Thyroid gland (tissue), 4 donors: Measurements from ENCODE around the gene EEFSEC.

Experiments
- POLR2A ChIP-seq, 2 donors: fragments of 450-650 bp; IDR thresholded peaks; one replicate each; pipeline ENCODE4 v1.6.1; 2017; ENCODE audit warnings: antibody characterized with exemption in 2 of 2, mild to moderate bottlenecking in 2 of 2, moderate library complexity in 1 of 2
- TF ChIP-seq, protein P1 (sequence below), 6 experiments: fragments of 200-600 bp in 3 of 6; fragments of 450-650 bp in 3 of 6; sonication (generic) in 3 of 6; IDR thresholded peaks; one replicate each; pipeline ENCODE4 v1.5.1; 2016 to 2019; ENCODE audit warnings: antibody characterized with exemption in 6 of 6, mild to moderate bottlenecking in 2 of 6, inconsistent platforms in 1 of 6, moderate library complexity in 1 of 6

DNA sequence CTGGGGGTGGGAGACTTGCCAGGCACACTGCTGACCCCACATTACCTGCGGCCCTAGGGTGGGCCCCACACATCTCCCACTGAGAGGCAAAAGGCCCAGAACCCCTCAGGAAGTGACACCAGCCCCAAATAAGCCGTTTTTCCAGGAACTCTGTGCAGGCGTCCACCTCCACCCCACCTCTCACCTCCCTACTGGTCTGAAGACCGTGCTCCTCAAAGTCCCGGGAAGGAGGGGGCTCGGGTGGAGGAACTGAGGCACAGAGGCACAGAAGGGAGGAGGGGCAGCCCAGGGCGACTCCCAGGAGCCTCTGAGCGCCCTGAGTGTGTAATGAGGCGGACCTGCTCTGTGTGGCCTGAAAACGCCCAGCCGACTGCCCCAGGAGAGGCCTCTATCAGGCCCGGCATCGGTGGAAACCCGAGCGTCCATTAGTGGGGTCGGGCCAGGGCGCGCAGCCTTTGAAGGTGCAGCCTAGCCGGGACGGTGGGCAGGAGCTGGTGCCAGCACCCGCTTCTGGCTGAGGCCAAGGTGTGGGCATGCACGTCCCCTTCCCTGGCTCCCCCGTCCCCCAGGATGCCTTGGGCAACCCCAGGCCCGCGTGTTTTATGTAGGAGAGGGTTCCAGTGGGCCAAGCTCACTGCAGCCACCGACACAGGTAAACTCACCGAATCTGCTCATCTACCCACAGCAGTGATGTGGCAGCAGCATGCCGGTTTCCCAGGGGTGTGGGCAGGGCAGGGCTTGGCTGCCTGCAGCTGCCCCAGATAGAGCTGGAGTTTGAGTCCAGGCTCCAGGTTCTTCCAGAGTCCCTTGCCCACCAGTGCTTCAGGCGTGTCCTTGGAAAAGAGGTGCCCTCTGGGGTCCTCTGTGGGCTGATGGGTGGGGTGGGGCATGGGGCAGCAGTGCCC, 257.6 kb downstream of the EEFSEC start:
- TF ChIP-seq, protein P1, sequence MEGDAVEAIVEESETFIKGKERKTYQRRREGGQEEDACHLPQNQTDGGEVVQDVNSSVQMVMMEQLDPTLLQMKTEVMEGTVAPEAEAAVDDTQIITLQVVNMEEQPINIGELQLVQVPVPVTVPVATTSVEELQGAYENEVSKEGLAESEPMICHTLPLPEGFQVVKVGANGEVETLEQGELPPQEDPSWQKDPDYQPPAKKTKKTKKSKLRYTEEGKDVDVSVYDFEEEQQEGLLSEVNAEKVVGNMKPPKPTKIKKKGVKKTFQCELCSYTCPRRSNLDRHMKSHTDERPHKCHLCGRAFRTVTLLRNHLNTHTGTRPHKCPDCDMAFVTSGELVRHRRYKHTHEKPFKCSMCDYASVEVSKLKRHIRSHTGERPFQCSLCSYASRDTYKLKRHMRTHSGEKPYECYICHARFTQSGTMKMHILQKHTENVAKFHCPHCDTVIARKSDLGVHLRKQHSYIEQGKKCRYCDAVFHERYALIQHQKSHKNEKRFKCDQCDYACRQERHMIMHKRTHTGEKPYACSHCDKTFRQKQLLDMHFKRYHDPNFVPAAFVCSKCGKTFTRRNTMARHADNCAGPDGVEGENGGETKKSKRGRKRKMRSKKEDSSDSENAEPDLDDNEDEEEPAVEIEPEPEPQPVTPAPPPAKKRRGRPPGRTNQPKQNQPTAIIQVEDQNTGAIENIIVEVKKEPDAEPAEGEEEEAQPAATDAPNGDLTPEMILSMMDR (IDR thresholded peaks at IDR 0.05), result no peak
- TF ChIP-seq POLR2A (IDR thresholded peaks at IDR 0.05), result no peak
